Tracheal epithelial cell (primary cell): ENCODE measurements around the gene MYPOP. TPM values are rescaled to one million over a fixed set of nuclear protein-coding genes. Genes with fewer than 3 reads are reported as not detected.

ENCODE experiments used
- total RNA-seq: library from RNA; depleted of rRNA; stranded (reverse); fragments of >200 nt; gene quantifications from 2 replicates; pipeline ENCODE4 v1.2.1, GENCODE V29; 2014

Gene MYPOP, protein sequence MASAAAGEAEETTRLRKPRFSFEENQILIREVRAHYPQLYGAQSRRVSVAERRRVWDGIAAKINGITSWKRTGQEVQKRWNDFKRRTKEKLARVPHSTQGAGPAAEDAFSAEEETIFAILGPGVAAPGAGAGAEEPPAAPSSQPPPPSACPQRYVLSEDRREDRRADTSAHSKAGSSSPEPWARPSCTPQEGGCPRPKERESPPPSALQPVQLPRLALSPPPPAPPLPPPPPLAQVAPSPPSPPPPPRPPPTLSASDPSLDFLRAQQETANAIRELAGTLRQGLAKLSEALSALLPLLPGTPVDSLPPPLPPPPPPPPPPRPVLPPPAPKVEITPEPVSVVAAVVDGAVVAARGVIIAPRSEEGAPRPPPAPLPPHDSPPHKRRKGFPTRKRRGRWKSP
- 1.7 and 2.7 TPM in 2 replicates for total RNA-seq

DNA sequence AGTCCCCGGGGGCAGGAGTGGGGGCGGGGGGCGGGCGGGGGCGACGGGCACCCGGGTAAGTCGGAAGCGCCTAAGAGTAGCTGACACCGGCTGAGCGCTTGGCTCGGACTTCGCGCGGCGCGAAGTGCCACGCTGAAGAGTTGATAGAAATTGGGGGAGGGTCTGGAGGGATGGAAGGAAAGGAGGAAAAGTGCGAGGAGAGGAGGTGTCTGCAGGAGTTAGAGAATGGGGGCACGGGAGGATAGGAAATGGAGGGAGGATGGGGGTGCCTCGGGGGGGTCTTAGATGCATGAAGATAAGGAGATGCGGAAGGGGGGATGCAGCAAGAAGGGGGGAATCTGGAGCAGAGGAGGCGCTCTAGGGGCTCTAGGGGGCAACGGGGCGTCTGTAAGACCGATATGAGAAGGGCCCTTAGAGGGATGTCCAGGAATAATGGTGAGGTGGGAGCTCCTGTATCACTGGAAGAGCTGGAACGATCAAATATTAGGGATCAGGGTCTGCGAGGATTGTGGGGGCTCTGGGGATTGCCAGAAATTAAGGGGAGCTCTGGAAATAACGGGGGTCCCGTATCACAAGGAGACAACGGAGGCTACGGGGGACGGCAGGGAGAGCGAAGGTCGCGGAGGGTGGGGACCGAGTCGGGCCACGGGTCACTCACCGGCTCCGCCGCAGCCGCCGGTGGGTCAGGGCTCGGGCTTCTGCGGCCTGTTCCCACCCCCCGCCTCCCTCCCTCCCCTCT is at the start of gene MYPOP:
Gene MYPOP, minus strand, starts transcription at position 702 of the 739 bp plus-strand sequence. CDS start 840 bp downstream, outside the sequence.

DNA sequence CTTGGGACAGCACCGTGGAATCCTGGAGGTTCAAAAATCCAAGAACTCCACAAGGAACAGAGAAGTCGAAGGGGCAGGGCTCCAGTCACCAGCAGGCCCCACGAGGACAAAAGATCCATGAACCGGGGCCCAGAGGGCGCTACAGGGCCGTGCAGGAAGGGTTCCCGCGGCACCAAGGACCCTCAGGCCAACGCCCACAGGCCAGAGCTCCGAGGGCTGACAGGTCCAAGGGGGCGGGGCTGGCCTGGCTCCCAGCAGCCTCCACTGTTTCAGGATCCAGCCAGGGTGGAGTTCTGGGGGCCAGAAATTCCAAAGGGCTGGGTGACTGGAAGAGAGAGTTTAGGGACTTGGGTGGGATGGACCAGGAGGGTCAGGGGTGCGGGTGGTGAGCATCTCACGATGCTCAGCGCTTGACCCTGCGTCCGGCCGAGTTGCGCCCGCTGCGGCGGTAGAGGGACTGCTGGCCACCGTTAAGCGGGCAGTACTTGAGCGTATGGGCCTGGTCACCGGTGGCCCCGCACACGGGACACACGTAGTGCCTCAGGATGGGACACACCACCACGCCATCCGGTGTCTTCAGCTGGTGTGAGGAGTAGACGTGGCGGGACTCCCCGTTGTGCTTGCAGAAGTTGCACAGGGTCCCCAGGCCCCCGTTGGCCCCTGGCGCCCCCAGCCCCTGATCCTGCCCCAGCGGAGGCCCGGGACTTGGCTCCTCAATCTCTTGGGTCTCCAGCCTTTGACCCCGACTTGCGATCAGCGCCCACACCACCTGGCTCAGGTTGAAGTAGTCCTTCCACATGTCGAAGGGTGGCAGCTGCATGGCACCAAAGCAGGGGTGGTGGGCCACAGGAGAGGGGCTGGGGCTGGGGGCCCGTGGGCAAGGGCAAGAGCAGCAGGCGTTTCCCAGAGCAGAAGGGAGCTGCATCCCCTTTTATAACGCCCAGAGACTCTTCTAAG is 11.7 kb upstream of the MYPOP start, which contains the start of gene NANOS2:
Gene NANOS2, minus strand, starts transcription at position 905 of the 957 bp plus-strand sequence. Its CDS starts 85 bp downstream, at position 820.

DNA sequence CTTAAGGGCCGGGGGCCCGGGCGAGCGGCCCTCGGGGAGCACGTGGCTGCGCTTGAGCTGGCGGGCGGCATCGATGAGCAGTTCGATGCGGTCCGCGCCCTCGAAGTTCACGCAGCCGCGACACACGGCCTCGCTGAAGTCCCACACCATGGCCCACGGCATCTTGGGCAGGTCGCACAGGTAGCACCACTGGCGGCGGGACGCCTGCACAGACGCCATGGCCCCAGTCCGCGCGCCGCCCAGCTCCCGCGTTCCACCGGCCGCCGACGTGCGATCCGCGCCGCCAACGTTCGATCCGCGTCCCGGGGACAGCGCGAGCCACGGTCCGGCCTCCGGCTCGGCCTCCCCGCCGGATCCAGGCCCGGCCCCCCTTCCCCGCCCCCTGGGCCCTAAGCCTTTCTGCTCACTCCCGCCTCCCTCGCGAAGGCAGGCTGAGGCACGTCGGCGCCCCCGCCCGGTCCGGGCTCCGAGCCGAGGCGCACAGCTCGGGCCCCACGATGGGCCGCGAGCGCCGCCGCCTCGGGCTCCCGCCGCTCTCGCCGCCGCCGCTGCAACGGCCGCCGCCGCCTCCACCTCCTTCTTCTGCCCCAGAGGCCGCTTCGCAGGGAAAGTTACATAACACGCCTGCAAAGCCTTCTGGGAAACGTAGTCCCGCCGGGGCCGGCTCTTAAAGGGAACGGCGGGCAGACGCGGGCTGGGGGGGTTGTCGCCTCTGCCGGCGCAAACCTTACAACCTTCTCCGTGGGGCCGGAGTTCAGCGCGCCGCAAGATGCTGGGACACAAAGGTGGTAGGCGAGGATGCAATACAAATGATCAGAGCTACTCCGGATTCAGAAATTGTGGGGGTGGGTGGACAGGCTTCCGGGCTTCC is 16.6 kb downstream of the MYPOP start, which contains the start of gene IRF2BP1:
Gene IRF2BP1, minus strand, starts transcription at position 586 of the 871 bp plus-strand sequence. Its CDS starts 367 bp downstream, at position 219.

DNA sequence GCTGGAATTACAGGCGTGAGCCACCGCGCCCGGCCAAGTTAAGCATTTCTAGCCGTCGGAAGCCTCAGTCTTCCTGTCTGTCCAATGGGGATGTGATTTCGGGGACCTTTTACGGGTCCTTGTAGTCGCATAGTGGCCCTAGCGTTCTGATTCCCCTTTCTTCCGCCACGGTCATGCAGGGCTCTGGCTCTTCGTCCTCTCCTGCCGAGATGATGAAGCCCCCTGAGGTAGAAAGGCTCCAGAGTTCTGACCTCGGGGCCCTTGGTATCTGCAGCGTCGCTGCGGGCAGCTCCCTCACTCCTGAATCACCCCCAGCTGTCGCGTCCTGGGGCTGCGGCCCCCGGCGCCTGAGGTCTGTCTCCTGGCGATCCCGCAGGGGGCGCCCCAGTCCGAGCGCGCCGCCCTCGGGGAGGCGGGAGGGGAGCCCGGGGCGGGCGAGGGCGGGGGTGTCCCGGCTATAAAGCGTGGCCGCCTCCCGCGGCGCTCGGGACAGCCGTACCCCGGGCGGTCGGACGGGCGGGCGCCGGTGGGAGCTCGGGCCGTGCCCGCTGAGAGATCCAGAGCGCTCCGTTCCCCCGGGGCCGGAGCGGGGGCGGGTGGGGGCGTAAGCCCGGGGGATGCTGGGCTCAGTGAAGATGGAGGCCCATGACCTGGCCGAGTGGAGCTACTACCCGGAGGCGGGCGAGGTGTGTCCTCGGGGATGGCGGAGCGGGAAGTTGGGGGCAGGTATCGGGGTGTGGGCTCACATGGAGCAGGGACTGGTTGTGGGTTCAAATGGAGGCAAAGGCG is 38.4 kb downstream of the MYPOP start, which contains the start of gene FOXA3:
Gene FOXA3, plus strand, starts transcription at position 487 of the 789 bp plus-strand sequence. Its CDS starts 131 bp downstream, at position 618.

DNA sequence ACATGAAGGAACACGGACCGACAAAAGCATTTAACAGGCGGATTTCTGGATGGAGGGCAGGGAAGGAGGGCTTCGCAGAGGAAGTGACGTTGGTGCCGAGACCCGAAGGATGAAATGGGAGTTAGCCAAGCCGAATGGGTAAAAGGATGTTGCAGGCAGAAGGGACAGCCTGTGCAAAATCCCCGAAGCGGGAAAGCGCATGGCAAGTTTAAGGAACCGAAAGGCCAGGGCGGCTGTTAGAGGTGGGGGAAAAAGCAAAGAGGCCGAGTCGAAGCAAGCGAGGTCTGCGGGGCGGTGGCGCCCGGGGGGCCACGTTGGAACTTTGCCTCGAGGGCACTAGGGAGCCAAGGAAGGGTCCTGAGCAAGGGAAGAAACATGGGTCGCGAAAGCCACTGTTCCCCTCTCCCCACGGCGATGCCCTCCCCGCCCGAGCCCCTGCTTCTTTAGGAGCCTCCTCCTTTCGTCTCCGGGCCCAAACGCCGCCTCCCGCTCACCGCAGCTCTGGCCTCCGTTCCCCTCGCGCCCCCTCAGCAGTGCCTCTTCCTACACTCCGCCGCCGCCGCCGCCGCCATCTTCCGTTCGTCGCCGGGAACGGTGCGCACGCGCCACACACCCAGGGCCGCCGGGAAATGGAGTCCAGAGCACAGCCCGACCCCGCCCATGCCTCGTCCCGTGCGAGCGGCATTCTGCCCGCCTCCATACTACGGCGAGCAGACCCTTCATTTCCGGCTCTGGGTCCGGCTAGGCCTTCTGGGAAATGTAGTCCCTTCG is 39.7 kb downstream of the MYPOP start, which contains the start of gene SYMPK:
Gene SYMPK, minus strand, starts transcription at position 584 of the 771 bp plus-strand sequence. CDS start 8,652 bp downstream, outside the sequence.

Other genes starting within 250 kb of the MYPOP start
- gene GIPR, start 234.4 kb downstream of the MYPOP start, total RNA-seq = 0.43 and 0.96 TPM in 2 replicates
- gene SNRPD2, start 210.7 kb downstream of the MYPOP start, total RNA-seq = 284 and 297 TPM in 2 replicates
- gene QPCTL, start 209.9 kb downstream of the MYPOP start, total RNA-seq = 10.7 and 16.1 TPM in 2 replicates
- 6.0 TPM in 2 replicates for gene FBXO46, start 171.7 kb downstream of the MYPOP start, total RNA-seq
- not detected in 2 replicates for gene MEIOSIN, start 169.2 kb downstream of the MYPOP start, total RNA-seq
- gene SIX5, start 133.4 kb downstream of the MYPOP start, total RNA-seq = 4.8 and 5.8 TPM in 2 replicates
- gene DMPK, start 120.1 kb downstream of the MYPOP start, total RNA-seq = 5.1 and 9.6 TPM in 2 replicates
- 27.0 and 33.5 TPM in 2 replicates for gene DMWD, start 109.8 kb downstream of the MYPOP start, total RNA-seq
- not detected in 2 replicates for gene RSPH6A, start 87.3 kb downstream of the MYPOP start, total RNA-seq
- gene SYMPK, start 39.5 kb downstream of the MYPOP start, total RNA-seq = 23.6 and 24.5 TPM in 2 replicates
- gene FOXA3, start 38.3 kb downstream of the MYPOP start, total RNA-seq = 0.24 TPM in 1 of 2 replicates, not detected in the other
- 21.7 and 26.9 TPM in 2 replicates for gene IRF2BP1, start 16.5 kb downstream of the MYPOP start, total RNA-seq
- not detected in 2 replicates for gene NANOS2, start 12.2 kb upstream of the MYPOP start, total RNA-seq
- gene NOVA2, start 71.3 kb upstream of the MYPOP start, total RNA-seq = under 0.01 TPM in 1 of 2 replicates, not detected in the other
- gene CCDC61, start 92.9 kb upstream of the MYPOP start, total RNA-seq = 5.3 and 6.2 TPM in 2 replicates
- gene PGLYRP1, start 120.4 kb upstream of the MYPOP start, total RNA-seq = not detected in 2 replicates
- gene IGFL4, start 138.4 kb upstream of the MYPOP start, total RNA-seq = not detected in 2 replicates
- not detected in 2 replicates for gene IGFL3, start 222.1 kb upstream of the MYPOP start, total RNA-seq
- gene IGFL2, start 245.6 kb upstream of the MYPOP start, total RNA-seq = 0.48 and 0.85 TPM in 2 replicates